Activated CD8-positive, alpha-beta memory T cell treated with anti-CD3 and anti-CD28 coated beads for 48 hours (primary cell): ENCODE data around the gene AFF3.
A peak's percentile ranks its signal among the peaks of the same experiment; 100 is the strongest.

Experiments
- DNase-seq, 3 experiments: peaks; one replicate each; pipeline ENCODE4 v3.0.0-alpha.2; 2020; ENCODE audit warnings: low read depth in 2 of 3, low spot score in 2 of 3

AFF3 gene

DNA sequence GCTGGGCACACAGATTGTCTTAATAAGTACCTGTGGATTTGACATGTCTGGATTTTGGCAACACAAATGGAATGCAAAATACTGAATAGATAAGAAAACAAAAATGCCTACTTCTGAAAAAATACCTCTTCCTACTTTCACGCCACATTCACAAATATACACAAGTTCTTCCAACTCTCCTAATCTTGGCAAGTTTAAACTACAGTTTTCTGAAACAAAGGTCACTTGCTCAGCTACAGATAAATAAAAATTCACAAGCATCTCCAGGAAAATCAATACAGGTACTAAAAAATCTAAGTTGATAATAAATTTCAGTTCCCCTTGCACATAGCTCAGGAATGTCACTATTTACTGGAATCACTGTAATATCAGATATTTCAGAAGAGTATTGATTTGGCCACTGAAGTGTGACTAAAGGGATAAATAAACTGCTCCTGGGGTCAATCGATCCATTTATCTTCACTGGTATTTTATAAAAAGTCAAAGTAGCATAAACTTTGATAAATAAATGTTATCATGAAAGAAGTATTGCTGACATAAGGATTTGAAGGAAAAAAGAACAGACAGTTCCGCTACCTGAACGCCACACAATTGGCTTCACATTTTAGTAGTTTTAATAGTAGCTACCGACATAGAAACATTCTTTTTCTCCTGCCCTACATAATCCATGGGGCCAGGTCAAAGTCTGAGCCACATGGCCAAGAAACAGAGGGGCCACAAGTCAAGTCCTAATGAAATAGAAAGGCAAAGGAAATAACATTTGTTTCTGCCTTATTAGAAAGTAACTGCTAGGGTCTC lies 243.1 kb downstream of the AFF3 start:
- DNase-seq, result no peak

DNA sequence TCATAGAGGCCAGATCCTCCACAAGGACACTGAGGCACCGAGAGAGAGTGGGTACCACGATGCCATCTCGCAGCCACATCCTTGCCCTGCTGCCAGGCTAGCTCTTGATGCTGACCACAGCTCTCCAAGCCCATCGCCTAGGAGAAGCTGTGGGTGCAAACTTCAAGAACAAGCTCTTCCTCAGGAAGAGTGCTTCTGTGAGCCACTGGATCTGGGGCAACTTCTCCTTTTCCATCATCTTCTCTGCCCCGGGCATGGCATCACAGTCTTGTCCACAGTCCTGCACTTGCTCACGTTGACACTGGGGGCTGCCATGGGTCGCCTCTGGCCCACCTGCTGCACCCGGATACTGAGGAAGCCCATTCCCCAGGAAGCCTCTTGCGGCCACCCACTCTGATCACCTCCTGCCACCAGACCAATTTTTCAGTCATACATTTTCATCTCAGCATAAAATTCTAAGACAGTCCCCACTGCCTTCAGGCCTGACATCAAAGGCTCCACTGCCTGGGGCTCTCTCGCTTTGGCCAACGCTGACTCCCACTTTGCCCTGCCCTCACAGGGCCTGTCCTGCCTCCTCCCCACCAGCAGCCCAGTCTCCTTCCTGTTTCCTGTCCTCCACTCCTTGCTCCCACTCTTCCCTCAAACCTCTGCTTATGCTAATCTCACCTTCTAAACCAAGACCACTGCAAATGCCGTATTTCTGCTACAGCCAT lies 243.9 kb downstream of the AFF3 start:
- no peak for DNase-seq

GRCh38 chr2:99891428-99891780 lies 251.0 kb downstream of the AFF3 start:
- DNase-seq, result no peak

GRCh38 chr2:99890568-99891427 lies 251.6 kb downstream of the AFF3 start:
- DNase-seq, result no peak

GRCh38 chr2:99888617-99889016 lies 253.8 kb downstream of the AFF3 start:
- no peak for DNase-seq

- DNase-seq, result no peak
Observed at GRCh38 chr2:99886418-99886817, 256.0 kb downstream of the AFF3 start.

DNA sequence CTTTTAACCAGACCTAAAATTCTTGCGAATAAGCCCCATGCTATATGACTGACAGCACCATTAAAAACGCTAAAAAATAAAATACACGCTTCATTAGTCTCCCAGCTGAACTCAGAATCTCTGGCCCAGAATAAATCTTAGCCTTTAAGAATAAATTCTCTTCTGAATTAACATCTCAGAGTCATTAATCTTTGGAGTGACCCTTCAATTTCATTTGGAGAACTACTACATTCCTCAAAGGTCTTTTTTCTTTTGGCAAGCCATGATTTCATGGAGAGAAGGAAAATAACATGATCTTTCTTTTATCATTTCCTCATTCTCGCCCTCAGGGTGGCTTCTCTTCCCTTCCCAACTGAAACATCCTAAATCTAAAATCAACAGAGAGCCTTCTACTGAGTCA lies 259.0 kb downstream of the AFF3 start:
- no peak for DNase-seq

DNA sequence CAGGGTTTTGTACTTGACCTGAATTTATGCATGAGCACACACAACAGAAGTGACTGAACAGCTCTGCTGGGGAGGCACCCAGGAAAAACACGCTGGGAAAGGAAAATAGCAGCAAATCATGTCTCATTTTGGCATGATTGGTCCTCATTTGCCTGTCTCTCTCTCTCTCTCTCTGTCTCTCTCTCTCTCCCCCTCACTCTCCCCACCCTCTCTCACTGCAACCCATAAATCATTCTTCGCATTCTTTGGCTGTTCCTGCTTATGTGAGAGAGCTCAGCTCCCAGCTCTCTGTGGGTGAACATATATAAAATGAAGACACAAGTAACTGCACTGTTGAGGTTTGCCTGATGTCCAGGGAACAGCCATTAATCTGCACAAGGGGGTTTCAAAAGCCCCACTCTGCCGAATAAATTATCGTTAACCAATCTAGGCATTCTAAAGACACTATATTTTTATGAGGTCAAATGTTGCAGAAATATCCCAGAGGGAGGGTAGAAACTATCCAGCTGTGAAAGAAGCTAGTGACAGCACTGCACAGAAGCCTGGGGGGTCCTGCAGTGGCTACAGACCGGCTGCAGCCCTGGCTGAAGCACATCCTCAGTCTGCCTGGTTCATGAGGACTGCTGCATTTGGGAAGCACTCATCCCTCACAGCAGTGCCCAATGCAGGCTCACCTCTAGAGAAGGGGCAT lies 260.3 kb downstream of the AFF3 start:
- DNase-seq, result no peak

- DNase-seq, result no peak
Observed at GRCh38 chr2:99880964-99881294, 261.5 kb downstream of the AFF3 start.

- peak in 1 of 3 experiments; percentile 1 for DNase-seq
Observed at GRCh38 chr2:99880148-99880963, 262.0 kb downstream of the AFF3 start.

GRCh38 chr2:99879481-99879880 lies 262.9 kb downstream of the AFF3 start:
- no peak for DNase-seq

DNA sequence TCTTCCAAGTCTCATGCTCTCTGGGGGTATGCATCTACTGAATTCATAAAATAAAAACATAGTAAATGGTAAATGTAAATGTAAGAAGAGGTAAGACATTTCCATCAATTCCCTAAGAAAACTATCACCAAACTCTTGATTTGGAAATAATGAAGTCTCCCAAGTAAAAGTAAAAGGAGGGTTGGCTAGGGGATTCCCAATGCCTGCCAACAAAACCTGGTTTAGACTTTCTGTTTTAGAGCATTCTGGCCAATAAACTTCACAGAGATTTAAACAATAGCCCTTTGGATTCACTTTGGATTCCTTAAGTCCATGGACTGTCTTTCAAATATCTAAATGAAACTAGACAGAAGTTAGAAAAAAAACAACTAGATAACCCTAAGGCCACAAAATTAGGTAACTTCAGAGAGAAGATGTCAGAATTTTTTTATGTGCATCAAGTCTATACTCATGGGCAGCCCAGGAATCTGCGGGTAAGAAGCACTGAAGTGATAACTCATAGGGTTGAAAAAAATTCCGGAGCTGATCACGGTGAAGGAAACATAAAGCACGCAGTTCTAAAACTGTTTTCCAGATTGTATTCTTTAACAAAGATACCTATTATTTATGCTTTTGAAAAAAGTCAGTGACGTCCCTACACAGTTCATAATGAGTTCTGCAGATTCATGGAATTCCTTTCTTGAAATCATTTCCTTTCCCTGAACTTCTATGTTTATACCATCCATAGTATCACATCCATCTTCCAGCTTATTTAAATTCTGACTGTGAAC lies 263.6 kb downstream of the AFF3 start:
- DNase-seq, result no peak

DNA sequence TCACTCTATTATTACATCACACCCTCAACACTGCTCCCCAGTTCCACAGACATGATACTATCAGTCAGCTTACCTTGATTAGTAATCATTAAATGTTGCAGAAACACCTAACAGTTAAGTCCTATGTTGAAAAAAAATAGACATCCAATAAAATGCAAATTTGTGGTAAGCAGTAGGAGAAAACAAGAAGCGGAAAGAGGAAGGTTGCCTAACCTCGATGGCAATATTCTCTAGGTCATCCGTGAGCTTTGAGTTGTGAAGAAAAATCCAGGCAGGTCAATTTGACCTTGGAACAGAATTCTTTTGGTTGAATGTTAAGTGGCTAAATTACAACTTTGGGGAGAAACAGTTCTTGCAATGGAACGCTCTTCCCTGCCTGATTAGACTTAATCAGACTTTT lies 264.4 kb downstream of the AFF3 start:
- DNase-seq, result no peak

GRCh38 chr2:99876956-99877355 lies 265.4 kb downstream of the AFF3 start:
- DNase-seq, result no peak

GRCh38 chr2:99875627-99876201 lies 266.7 kb downstream of the AFF3 start:
- no peak for DNase-seq

DNA sequence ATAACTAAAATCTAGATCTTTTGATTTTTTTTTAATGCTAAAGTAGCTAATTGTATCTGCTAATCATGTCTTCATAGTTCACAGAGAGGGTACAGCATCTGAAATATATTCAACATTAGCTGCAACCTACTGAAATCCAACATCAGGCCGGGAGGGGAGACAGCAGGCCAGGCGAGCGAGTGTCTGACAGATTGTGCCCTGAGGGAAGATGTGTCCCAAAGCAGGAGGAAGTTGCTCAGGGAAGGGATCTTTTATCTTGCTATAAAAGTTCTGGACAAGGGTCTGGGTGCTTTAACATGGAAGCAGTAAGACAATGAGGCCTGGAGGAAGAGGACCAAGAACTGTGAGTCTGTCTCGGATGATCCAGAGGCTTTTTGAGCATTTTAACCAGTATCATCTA lies 274.1 kb downstream of the AFF3 start:
- no peak for DNase-seq

DNA sequence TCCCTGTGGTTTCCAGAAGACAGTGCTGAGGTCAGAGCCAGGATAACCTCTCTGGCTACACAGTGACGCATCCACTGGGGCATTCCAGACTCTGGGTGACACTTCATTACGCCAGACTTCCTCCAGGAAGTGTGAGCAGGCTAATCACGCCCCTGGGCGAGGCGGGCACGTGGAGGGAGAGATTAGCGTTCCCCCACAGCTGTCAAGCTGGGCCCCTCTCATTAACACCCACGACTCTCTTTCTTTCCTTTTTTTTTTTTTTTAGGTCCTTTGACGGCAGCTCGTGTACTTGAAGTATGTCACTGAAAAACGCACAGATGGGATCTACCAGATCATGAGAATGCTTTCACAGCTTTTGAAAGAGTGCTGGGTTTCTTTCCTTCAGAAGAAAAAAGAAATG lies 274.6 kb downstream of the AFF3 start:
- DNase-seq, result no peak

- DNase-seq, result no peak
Observed at GRCh38 chr2:99865818-99866676, 276.3 kb downstream of the AFF3 start.
